Measurements from ENCODE around the gene LTF.

- TF ChIP-seq EZH2 (IDR thresholded peaks at IDR 0.05; ENCODE audit: low read depth) (no peak), CTCF (conservative IDR thresholded peaks at IDR 0.05) (no peak)
Observed at GRCh38 chr3:46435081-46435726, 29.5 kb downstream of the LTF start.
